GM12878 (cell line): Measurements from ENCODE around the gene EIF2A. TPM values are rescaled to one million over a fixed set of nuclear protein-coding genes. Genes with fewer than 3 reads are reported as not detected.

Experiments
- ATAC-seq: fragments of 200-7000 bp; cut with Tn5 transposase; 3 replicates; pipeline ENCODE4 v1.9.1; 2020; ENCODE audit warnings: mild to moderate bottlenecking, moderate library complexity
- BruUV-seq: library from RNA; stranded (reverse); fragments of 400-500 nt; replicated peaks from 2 replicates; lab custom pipeline; 2021; lab: Mats Ljungman, UMichigan
- CTCF ChIA-PET: fragments of 300-600 bp; sonication (Branson Sonifier 250); formaldehyde crosslinking; extraction: SDS; loops from one replicate; lab custom pipeline; 2021; ENCODE audit warnings: inconsistent platforms; lab: Yijun Ruan, JAX
- POLR2A ChIA-PET: fragments of 350-600 bp; formaldehyde crosslinking; extraction: SDS; loops from one replicate; lab custom pipeline; 2021; ENCODE audit warnings: inconsistent platforms; lab: Charles Lee
- RAD21 ChIA-PET: fragments of 300-600 bp; sonication (Branson Sonifier 250); formaldehyde crosslinking; loops from one replicate; lab custom pipeline; 2023; ENCODE audit warnings: antibody characterized with exemption; ENCODE audit not compliant: unreplicated experiment; lab: Charles Lee
- SMC1A ChIA-PET: fragments of 300-600 bp; sonication (Branson Sonifier 250); formaldehyde crosslinking; loops from one replicate; lab custom pipeline; 2023; ENCODE audit not compliant: unreplicated experiment, uncharacterized antibody; lab: Charles Lee
- DNase-seq: peaks from one replicate; pipeline ENCODE4 v3.0.0-alpha.2; 2011; ENCODE audit warnings: low read depth, low spot score
- FAIRE-seq: peaks from 3 replicates; lab custom pipeline; 2011; peaks lifted over from hg19 to GRCh38; lab: Jason Lieb, UNC
- H2AFZ ChIP-seq: 2 replicates; pipeline ENCODE4 v1.6.0; 2011; ENCODE audit warnings: low read depth, low read length, control low read depth; ENCODE audit not compliant: control insufficient read depth
- H3K27ac ChIP-seq: 2 replicates; pipeline ENCODE4 v1.5.1; 2011; ENCODE audit warnings: control low read depth; ENCODE audit not compliant: control insufficient read depth, insufficient read depth
- H3K27me3 ChIP-seq, 2 experiments: replicated peaks in 1 of 2; 2 replicates each; pipeline versions ENCODE4 v1.6.0 to v1.6.1; 2011; ENCODE audit warnings: low read length in 1 of 2; ENCODE audit not compliant: control insufficient read depth in 2 of 2, insufficient read depth in 2 of 2
- H3K36me3 ChIP-seq, 2 experiments: 2 replicates each; pipeline ENCODE4 v1.5.1; 2011; ENCODE audit warnings: low read length in 1 of 2; ENCODE audit not compliant: control insufficient read depth in 2 of 2, insufficient read depth in 2 of 2
- H3K4me1 ChIP-seq: 2 replicates; pipeline ENCODE4 v1.6.1; 2011; ENCODE audit warnings: mild to moderate bottlenecking, low read length, moderate library complexity, mixed read lengths; ENCODE audit not compliant: control insufficient read depth, insufficient read depth
- H3K4me2 ChIP-seq: 2 replicates; pipeline ENCODE4 v1.6.0; 2011; ENCODE audit warnings: control low read depth; ENCODE audit not compliant: control insufficient read depth, insufficient read depth
- H3K4me3 ChIP-seq: fragments of 200-600 bp; sonication (generic); 2 replicates; pipeline ENCODE4 v1.5.1; 2016
- H3K79me2 ChIP-seq: 2 replicates; pipeline ENCODE4 v1.6.0; 2011; ENCODE audit warnings: low read length; ENCODE audit not compliant: control insufficient read depth, insufficient read depth
- H3K9ac ChIP-seq: 2 replicates; pipeline ENCODE4 v1.8.0; 2011; ENCODE audit warnings: low read length, control low read depth, mixed read lengths; ENCODE audit not compliant: control insufficient read depth, insufficient read depth
- H3K9me3 ChIP-seq: replicated peaks from 3 replicates; pipeline ENCODE4 v1.5.1; 2011; ENCODE audit warnings: mild to moderate bottlenecking, low read length; ENCODE audit not compliant: control insufficient read depth, insufficient read depth
- H4K20me1 ChIP-seq: 2 replicates; pipeline ENCODE4 v1.6.0; 2011; ENCODE audit not compliant: control insufficient read depth, insufficient read depth
- BCLAF1 ChIP-seq: fragments of 450-650 bp; IDR thresholded peaks from 2 replicates; pipeline ENCODE4 v1.6.1; 2017; ENCODE audit warnings: antibody characterized with exemption, mild to moderate bottlenecking, moderate library complexity
- CTCF ChIP-seq, 3 experiments: IDR thresholded peaks in 2 of 3; conservative IDR thresholded peaks in 1 of 3; 2 replicates each; pipeline ENCODE4 v1.5.1; 2011; ENCODE audit warnings: low read depth in 3 of 3, low read length in 3 of 3, mild to moderate bottlenecking in 3 of 3, control low read depth in 2 of 3, moderate library complexity in 2 of 3, inconsistent platforms in 1 of 3, mixed read lengths in 1 of 3; ENCODE audit not compliant: control insufficient read depth in 2 of 3, insufficient read depth in 1 of 3; ENCODE audit errors: extremely low read depth in 1 of 3
- EED ChIP-seq: sonication (generic); IDR thresholded peaks from 2 replicates; pipeline ENCODE4 v1.6.1; 2016; ENCODE audit warnings: antibody characterized with exemption, low read depth
- GABPA ChIP-seq: IDR thresholded peaks from 2 replicates; pipeline ENCODE4 v1.6.1; 2014; ENCODE audit warnings: antibody characterized with exemption, low read depth, mild to moderate bottlenecking, inconsistent platforms
- PBX3 ChIP-seq: IDR thresholded peaks from 2 replicates; pipeline ENCODE4 v1.6.1; 2011; ENCODE audit warnings: mild to moderate bottlenecking, low read depth, low read length, moderate library complexity; ENCODE audit not compliant: insufficient replicate concordance
- PKNOX1 ChIP-seq: fragments of 450-650 bp; IDR thresholded peaks from 2 replicates; pipeline ENCODE4 v1.6.1; 2016; ENCODE audit warnings: mild to moderate bottlenecking
- PML ChIP-seq: IDR thresholded peaks from 2 replicates; pipeline ENCODE4 v1.6.1; 2012; ENCODE audit warnings: low read length, inconsistent platforms
- POLR2A ChIP-seq: IDR thresholded peaks from 2 replicates; pipeline ENCODE4 v1.6.1; 2011; ENCODE audit warnings: low read depth, mild to moderate bottlenecking, low read length
- SRF ChIP-seq, 2 experiments: IDR thresholded peaks; 2 replicates each; pipeline ENCODE4 v1.6.1; 2011; ENCODE audit warnings: low read depth in 2 of 2, low read length in 2 of 2, mild to moderate bottlenecking in 1 of 2, moderate library complexity in 1 of 2
- TCF7 ChIP-seq: IDR thresholded peaks from 2 replicates; pipeline ENCODE4 v1.6.1; 2014; ENCODE audit warnings: antibody characterized with exemption, borderline replicate concordance
- USF2 ChIP-seq: IDR thresholded peaks from 2 replicates; pipeline ENCODE4 v1.6.1; 2011; ENCODE audit warnings: low read depth, low read length, improper control_type of control experiment, borderline replicate concordance
- YY1 ChIP-seq: IDR thresholded peaks from 2 replicates; pipeline ENCODE4 v1.6.1; 2011; ENCODE audit warnings: low read depth, mild to moderate bottlenecking, low read length
- in situ Hi-C: fragments of 300-500 bp; cut with MboI; formaldehyde crosslinking; loops from 9 replicates; pipeline ENCODE4 v1.14.3; 2018; ENCODE audit warnings: mixed read lengths
- intact Hi-C: fragments of 100-400 bp; cut with micrococcal nuclease; formaldehyde crosslinking; loops from one replicate; pipeline ENCODE4 v1.14.2; 2022; ENCODE audit not compliant: unreplicated experiment
- polyA plus RNA-seq, 11 experiments: library from polyadenylated mRNA; depleted of rRNA in 4 of 11; unstranded in 6 of 11; stranded (reverse) in 5 of 11; fragments of >200 nt; fragmentation: Nextera tagmentation in 4 of 11; fragmentation: Illumina TruSeq in 1 of 11; extraction: Ambion mirVana in 4 of 11; extraction: Trizol in 1 of 11; gene quantifications; 1 replicate in 1 of 11; 2 replicates in 10 of 11; pipeline versions ENCODE4 v1.2.1 to v1.2.3, GENCODE V29; 2011 to 2016; ENCODE audit warnings: inconsistent platforms in 2 of 11, missing spikeins in 2 of 11, low read depth in 1 of 11
- total RNA-seq, 4 experiments: library from RNA; depleted of rRNA in 3 of 4; stranded (reverse); fragments of >200 nt in 3 of 4; fragmentation: Illumina TruSeq in 1 of 4; extraction: Trizol in 1 of 4; gene quantifications; 2 replicates each; pipeline versions ENCODE4 v1.2.1 to v1.2.3, GENCODE V29; 2013 to 2021

EIF2A gene
- total and polyA plus RNA-seq, 10 of the 15 experiments (the other 5 are each of a cell fraction or from before 2014, with no cell fraction given) = 85.4 to 211 (median 136) TPM

- FAIRE-seq = no peak
- BruUV-seq = no TSS peak
- Histone ChIP-seq H4K20me1 (no peaks in the 10 kb centered on the region), H3K27me3 (no peaks in the 10 kb centered on the region; a peak in 1 of 4 replicates), H3K4me2 (no peak overlapping the region), H3K36me3 (no peaks in the 10 kb centered on the region), H3K79me2 (no peaks in the 10 kb centered on the region), H3K4me1 (no peaks in the 10 kb centered on the region), H3K9ac (no peak overlapping the region), H3K27ac (no peak overlapping the region), H3K9me3 (no peaks in the 10 kb centered on the region), H3K4me3 (no peak overlapping the region), H2AFZ (no peak overlapping the region)
- in situ Hi-C loops (loop anchor here (25.0 kb wide), 1 partner anchor 546 kb away; the partner anchor contains the start of gene PFN2), intact Hi-C loops (no loop called here)
- no peak for DNase-seq
- ChIA-PET RAD21 (no interaction called here), SMC1A (no interaction called here), CTCF (interaction anchor here (0.6 kb wide), 1 partner anchor 212 kb away, joined by 3 read pairs; no protein-coding TSS in a partner anchor), POLR2A (no interaction called here)
- ATAC-seq = no peak
- no peak for TF ChIP-seq YY1
- no peak for TF ChIP-seq BCLAF1
- TF ChIP-seq GABPA = no peak
- TF ChIP-seq TCF7 = no peak
- no peak for TF ChIP-seq PML
- no peak for TF ChIP-seq CTCF (IDR thresholded peaks at IDR 0.05 in 2 of 3, conservative IDR thresholded peaks at IDR 0.05 in 1 of 3; ENCODE audit: control insufficient read depth in 2 of 3, extremely low read depth in 1 of 3, insufficient read depth in 1 of 3, low read depth in 3 of 3, low read length in 3 of 3)
- no peak for TF ChIP-seq PKNOX1
- no peak for TF ChIP-seq EED
- TF ChIP-seq SRF (IDR thresholded peaks at IDR 0.05; ENCODE audit: low read depth in 2 of 2, low read length in 2 of 2) = no peak
- TF ChIP-seq POLR2A = no peak
- no peak for TF ChIP-seq PBX3
- no peak for TF ChIP-seq USF2
Observed at GRCh38 chr3:150508401-150508800, 38.2 kb upstream of the EIF2A start.
